ENCODE measurements around the gene ZFAND3. TPM values are rescaled to one million over a fixed set of nuclear protein-coding genes. Genes with fewer than 3 reads are reported as not detected.

ZFAND3 gene
- total RNA-seq, 1 donor from 2014 or later = 56.3 TPM

GRCh38 chr6:37938909-37939308 lies 119.4 kb downstream of the ZFAND3 start:
- TF ChIP-seq, protein P1, sequence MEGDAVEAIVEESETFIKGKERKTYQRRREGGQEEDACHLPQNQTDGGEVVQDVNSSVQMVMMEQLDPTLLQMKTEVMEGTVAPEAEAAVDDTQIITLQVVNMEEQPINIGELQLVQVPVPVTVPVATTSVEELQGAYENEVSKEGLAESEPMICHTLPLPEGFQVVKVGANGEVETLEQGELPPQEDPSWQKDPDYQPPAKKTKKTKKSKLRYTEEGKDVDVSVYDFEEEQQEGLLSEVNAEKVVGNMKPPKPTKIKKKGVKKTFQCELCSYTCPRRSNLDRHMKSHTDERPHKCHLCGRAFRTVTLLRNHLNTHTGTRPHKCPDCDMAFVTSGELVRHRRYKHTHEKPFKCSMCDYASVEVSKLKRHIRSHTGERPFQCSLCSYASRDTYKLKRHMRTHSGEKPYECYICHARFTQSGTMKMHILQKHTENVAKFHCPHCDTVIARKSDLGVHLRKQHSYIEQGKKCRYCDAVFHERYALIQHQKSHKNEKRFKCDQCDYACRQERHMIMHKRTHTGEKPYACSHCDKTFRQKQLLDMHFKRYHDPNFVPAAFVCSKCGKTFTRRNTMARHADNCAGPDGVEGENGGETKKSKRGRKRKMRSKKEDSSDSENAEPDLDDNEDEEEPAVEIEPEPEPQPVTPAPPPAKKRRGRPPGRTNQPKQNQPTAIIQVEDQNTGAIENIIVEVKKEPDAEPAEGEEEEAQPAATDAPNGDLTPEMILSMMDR (IDR thresholded peaks at IDR 0.05) = no peak
- Mint-ChIP-seq H3K27me3 (no peaks in the 10 kb centered on the region), H3K27ac (no peak overlapping the region), H3K36me3 (ENCODE audit: low read depth) (peaks cover 5% of the 10 kb centered on the region), H3K4me3 (no peak overlapping the region), H3K4me1 (peaks cover 51% of the 10 kb centered on the region), H3K9me3 (no peaks in the 10 kb centered on the region)
- intact Hi-C loops (cut with micrococcal nuclease) = no loop called here
- ChIA-PET CTCF (no interaction called here), POLR2A (no interaction called here)
- ATAC-seq (ENCODE audit: low read depth) (no peak), DNase-seq (no peak)

DNA sequence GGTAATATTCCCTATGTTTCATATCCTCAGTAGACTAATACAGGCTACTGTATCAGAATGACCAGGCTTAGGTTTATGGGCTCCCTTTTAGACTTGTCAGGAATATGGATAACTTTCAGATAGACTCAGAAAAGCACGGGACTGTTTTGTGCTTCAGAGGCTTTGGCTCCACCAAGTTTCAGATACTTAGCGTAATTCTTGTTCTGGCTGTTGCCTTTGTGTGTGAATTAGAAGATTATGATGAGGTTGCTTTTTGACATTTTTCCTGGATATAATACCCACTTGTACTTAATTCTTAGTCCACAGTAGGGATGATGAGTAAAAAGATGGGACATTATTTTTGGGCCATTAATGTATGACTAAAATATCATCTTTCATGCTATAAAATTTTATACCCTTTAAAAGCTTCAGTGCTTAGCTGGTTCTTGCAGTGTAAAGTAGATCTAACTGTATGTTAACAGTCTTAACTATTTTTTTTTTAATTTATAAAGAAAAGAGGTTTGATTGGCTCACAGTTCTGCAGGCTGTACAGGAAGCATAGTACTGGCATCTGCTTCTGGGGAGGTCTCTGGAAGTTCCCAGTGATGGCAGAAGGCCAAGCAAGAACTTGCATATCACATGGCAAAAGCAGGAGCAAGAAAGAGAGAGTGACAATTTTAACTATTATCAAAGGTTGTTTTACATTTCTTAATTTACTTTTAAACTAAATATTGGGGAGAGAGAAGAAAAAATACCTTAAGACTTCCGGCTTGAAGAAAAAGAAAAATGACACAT lies 120.7 kb downstream of the ZFAND3 start:
- peaks cover 64% of the 10 kb centered on the region for H3K4me1 Mint-ChIP-seq
- intact Hi-C loops (cut with micrococcal nuclease) = no loop called here

GRCh38 chr6:37941871-37942270 lies 122.3 kb downstream of the ZFAND3 start:
- ATAC-seq (ENCODE audit: low read depth) (no peak), DNase-seq (no peak)
- H3K27ac Mint-ChIP-seq = no peak overlapping the region
- H3K4me3 Mint-ChIP-seq = no peak overlapping the region
- no peaks in the 10 kb centered on the region for H3K9me3 Mint-ChIP-seq
- ChIA-PET POLR2A (no interaction called here), CTCF (interaction anchor here (1.2 kb wide), 1 partner anchor 552 kb away, joined by 3 read pairs; no protein-coding TSS in a partner anchor)
- H3K4me1 Mint-ChIP-seq = peaks cover 64% of the 10 kb centered on the region
- TF ChIP-seq, protein P1 (IDR thresholded peaks at IDR 0.05) = no peak
- intact Hi-C loops (cut with micrococcal nuclease) = no loop called here
- H3K27me3 Mint-ChIP-seq = no peaks in the 10 kb centered on the region
- peaks cover 3% of the 10 kb centered on the region for H3K36me3 Mint-ChIP-seq (ENCODE audit: low read depth)

More for the DNA sequence above, 120.7 kb downstream of the ZFAND3 start:
- TF ChIP-seq, protein P1 (IDR thresholded peaks at IDR 0.05) = no peak
- no peaks in the 10 kb centered on the region for H3K9me3 Mint-ChIP-seq
- ChIA-PET POLR2A (no interaction called here), CTCF (interaction anchor here (0.6 kb wide), 1 partner anchor 380 kb away, joined by 4 read pairs; no protein-coding TSS in a partner anchor)
- H3K27ac Mint-ChIP-seq = no peak overlapping the region
- no peak for DNase-seq
- H3K4me3 Mint-ChIP-seq = no peak overlapping the region
- H3K36me3 Mint-ChIP-seq (ENCODE audit: low read depth) = peaks cover 3% of the 10 kb centered on the region
- no peak for ATAC-seq (ENCODE audit: low read depth)
- H3K27me3 Mint-ChIP-seq = no peaks in the 10 kb centered on the region

DNA sequence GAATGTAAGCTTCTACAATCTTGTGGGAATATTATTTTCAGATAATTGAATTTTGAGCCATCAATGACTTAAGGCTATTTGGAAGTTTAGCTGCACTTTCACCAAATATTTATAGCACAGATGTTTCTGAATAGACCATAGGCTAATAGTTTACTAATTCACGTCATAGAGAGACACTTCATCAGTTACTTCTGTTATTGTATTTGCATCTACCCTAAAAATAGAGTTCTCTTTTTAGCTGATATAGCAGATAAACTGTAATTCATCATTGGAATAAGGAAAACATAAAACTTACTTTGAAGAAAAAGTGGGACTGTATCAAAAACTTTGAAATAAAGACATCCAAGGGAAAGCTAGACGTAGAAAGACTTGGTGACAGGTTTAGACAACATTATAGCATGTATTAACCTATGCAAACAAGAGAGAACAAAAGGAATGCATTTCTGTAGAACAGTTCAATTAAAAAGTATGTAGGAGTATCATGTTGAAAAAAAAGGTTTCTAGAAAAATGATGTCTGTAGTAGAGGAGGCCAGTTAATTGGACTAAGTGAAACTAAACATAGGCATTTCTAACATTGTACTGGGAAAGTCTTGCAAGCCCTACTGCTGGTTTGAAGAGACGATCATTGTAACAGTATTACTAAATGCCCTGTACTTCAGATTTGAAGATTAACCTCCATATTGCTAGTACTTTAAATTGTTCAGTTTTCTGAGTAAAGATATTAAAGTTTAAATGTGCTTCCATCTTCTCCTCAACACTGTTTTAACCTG lies 123.3 kb downstream of the ZFAND3 start:
- Mint-ChIP-seq H3K27ac (peak overlapping the region; percentile 16), H3K36me3 (ENCODE audit: low read depth) (peaks cover 3% of the 10 kb centered on the region), H3K27me3 (no peaks in the 10 kb centered on the region), H3K4me3 (peak overlapping the region; percentile 55), H3K9me3 (no peaks in the 10 kb centered on the region), H3K4me1 (peaks cover 59% of the 10 kb centered on the region)
- POLR2A ChIA-PET = no interaction called here
- CTCF ChIA-PET = no interaction called here
- TF ChIP-seq, protein P1 (IDR thresholded peaks at IDR 0.05) = no peak
- intact Hi-C loops (cut with micrococcal nuclease) = no loop called here
- no peak for ATAC-seq (ENCODE audit: low read depth)
- DNase-seq = no peak

- peaks cover 60% of the 10 kb centered on the region for H3K4me1 Mint-ChIP-seq
- no peak overlapping the region for H3K4me3 Mint-ChIP-seq
- DNase-seq = no peak
- H3K27me3 Mint-ChIP-seq = no peaks in the 10 kb centered on the region
- no peaks in the 10 kb centered on the region for H3K9me3 Mint-ChIP-seq
- POLR2A ChIA-PET = no interaction called here
- H3K36me3 Mint-ChIP-seq (ENCODE audit: low read depth) = peaks cover 3% of the 10 kb centered on the region
- intact Hi-C loops (cut with micrococcal nuclease) = no loop called here
- H3K27ac Mint-ChIP-seq = no peak overlapping the region
- TF ChIP-seq, protein P1 (IDR thresholded peaks at IDR 0.05) = no peak
- no peak for ATAC-seq (ENCODE audit: low read depth)
- CTCF ChIA-PET = no interaction called here
These were observed 124.0 kb downstream of the ZFAND3 start for GRCh38 chr6:37943436-37944058.
